ENCODE measurements around the gene KIAA1328. TPM values are rescaled to one million over a fixed set of nuclear protein-coding genes. Genes with fewer than 3 reads are reported as not detected.

Gene KIAA1328
- polyA plus RNA-seq, 1 donor (not counting 4 experiments of a cell fraction or from before 2014, with no cell fraction given), result 5.5 TPM

- H3K4me3 ChIP-seq (ENCODE audit: control insufficient read depth in 2 of 3, extremely low read depth in 1 of 3, insufficient read depth in 2 of 3, low read depth in 1 of 3, low read length in 3 of 3), result no peak overlapping the region
- no peaks in the 10 kb centered on the region for H4K20me1 ChIP-seq (ENCODE audit: control insufficient read depth, extremely low read depth, insufficient read depth, low read length)
- DNase-seq (ENCODE audit: low read depth, low spot score) (no peak), FAIRE-seq (no peak)
- dilution Hi-C loops (cut with MboI; ENCODE audit: extremely low pct_ligation_motif_present, low sequenced_read_pairs), result no loop called here
- no peak overlapping the region for H3K4me2 ChIP-seq (ENCODE audit: control insufficient read depth, extremely low read depth, insufficient read depth, low read depth, low read length)
- peaks cover 2% of the 10 kb centered on the region for H3K4me1 ChIP-seq (ENCODE audit: control insufficient read depth, extremely low read depth, insufficient read depth, low read length)
- H3K27me3 ChIP-seq (ENCODE audit: control insufficient read depth, extremely low read depth, insufficient read depth, low read length), result no peaks in the 10 kb centered on the region
- no peaks in the 10 kb centered on the region for H3K36me3 ChIP-seq (ENCODE audit: control insufficient read depth in 2 of 2, extremely low read depth in 1 of 2, insufficient read depth in 2 of 2, low read length in 2 of 2)
- H2AFZ ChIP-seq (ENCODE audit: control insufficient read depth, low read length), result no peak overlapping the region
- no peaks in the 10 kb centered on the region for H3K79me2 ChIP-seq (ENCODE audit: control insufficient read depth, insufficient read depth, low read length)
- no peak overlapping the region for H3K27ac ChIP-seq (ENCODE audit: control insufficient read depth, insufficient read depth, low read length)
- H3K9me3 ChIP-seq (ENCODE audit: control insufficient read depth, low read depth, low read length), result no peaks in the 10 kb centered on the region
- no peaks in the 10 kb centered on the region for H3K9me1 ChIP-seq (ENCODE audit: control insufficient read depth, extremely low read depth, insufficient read depth, low read length)
- H3K9ac ChIP-seq (ENCODE audit: control insufficient read depth, extremely low read depth, insufficient read depth, low read length), result no peak overlapping the region
- TF ChIP-seq CTCF (optimal IDR thresholded peaks at IDR 0.05 in 1 of 3, IDR thresholded peaks at IDR 0.05 in 1 of 3, conservative IDR thresholded peaks at IDR 0.05 in 1 of 3; ENCODE audit: extremely low read depth in 1 of 3, insufficient read depth in 2 of 3, low read length in 3 of 3), result no peak
Observed at GRCh38 chr18:37163119-37163518, 334.2 kb downstream of the KIAA1328 start.

- TF ChIP-seq CTCF (optimal IDR thresholded peaks at IDR 0.05 in 1 of 3, IDR thresholded peaks at IDR 0.05 in 1 of 3, conservative IDR thresholded peaks at IDR 0.05 in 1 of 3; ENCODE audit: extremely low read depth in 1 of 3, insufficient read depth in 2 of 3, low read length in 3 of 3) (no peak), EZH2 (IDR thresholded peaks at IDR 0.05; ENCODE audit: low read length) (no peak)
- no peak overlapping the region for H2AFZ ChIP-seq (ENCODE audit: control insufficient read depth, low read length)
- H3K9me1 ChIP-seq (ENCODE audit: control insufficient read depth, extremely low read depth, insufficient read depth, low read length), result no peaks in the 10 kb centered on the region
- FAIRE-seq (no peak), DNase-seq (ENCODE audit: low read depth, low spot score) (no peak)
- H3K9ac ChIP-seq (ENCODE audit: control insufficient read depth, extremely low read depth, insufficient read depth, low read length), result no peak overlapping the region
- H4K20me1 ChIP-seq (ENCODE audit: control insufficient read depth, extremely low read depth, insufficient read depth, low read length), result no peaks in the 10 kb centered on the region
- no peak overlapping the region for H3K4me3 ChIP-seq (ENCODE audit: control insufficient read depth in 2 of 3, extremely low read depth in 1 of 3, insufficient read depth in 2 of 3, low read depth in 1 of 3, low read length in 3 of 3)
- H3K36me3 ChIP-seq (ENCODE audit: control insufficient read depth in 2 of 2, extremely low read depth in 1 of 2, insufficient read depth in 2 of 2, low read length in 2 of 2), result no peaks in the 10 kb centered on the region
- H3K27ac ChIP-seq (ENCODE audit: control insufficient read depth, insufficient read depth, low read length), result no peak overlapping the region
- H3K9me3 ChIP-seq (ENCODE audit: control insufficient read depth, low read depth, low read length), result no peaks in the 10 kb centered on the region
- no peak overlapping the region for H3K4me2 ChIP-seq (ENCODE audit: control insufficient read depth, extremely low read depth, insufficient read depth, low read depth, low read length)
- H3K27me3 ChIP-seq (ENCODE audit: control insufficient read depth, extremely low read depth, insufficient read depth, low read length), result no peaks in the 10 kb centered on the region
- no peaks in the 10 kb centered on the region for H3K4me1 ChIP-seq (ENCODE audit: control insufficient read depth, extremely low read depth, insufficient read depth, low read length)
- H3K79me2 ChIP-seq (ENCODE audit: control insufficient read depth, insufficient read depth, low read length), result no peaks in the 10 kb centered on the region
- dilution Hi-C loops (cut with MboI; ENCODE audit: extremely low pct_ligation_motif_present, low sequenced_read_pairs), result no loop called here
Observed at GRCh38 chr18:37166491-37166890, 337.6 kb downstream of the KIAA1328 start.
